ENCODE measurements around the gene TP53TG3E.
"Not testable (repeated sequence)": the region's sequence is repeated elsewhere in the genome, so short reads cannot be mapped to it uniquely, and the experiment has no call there.

DNA sequence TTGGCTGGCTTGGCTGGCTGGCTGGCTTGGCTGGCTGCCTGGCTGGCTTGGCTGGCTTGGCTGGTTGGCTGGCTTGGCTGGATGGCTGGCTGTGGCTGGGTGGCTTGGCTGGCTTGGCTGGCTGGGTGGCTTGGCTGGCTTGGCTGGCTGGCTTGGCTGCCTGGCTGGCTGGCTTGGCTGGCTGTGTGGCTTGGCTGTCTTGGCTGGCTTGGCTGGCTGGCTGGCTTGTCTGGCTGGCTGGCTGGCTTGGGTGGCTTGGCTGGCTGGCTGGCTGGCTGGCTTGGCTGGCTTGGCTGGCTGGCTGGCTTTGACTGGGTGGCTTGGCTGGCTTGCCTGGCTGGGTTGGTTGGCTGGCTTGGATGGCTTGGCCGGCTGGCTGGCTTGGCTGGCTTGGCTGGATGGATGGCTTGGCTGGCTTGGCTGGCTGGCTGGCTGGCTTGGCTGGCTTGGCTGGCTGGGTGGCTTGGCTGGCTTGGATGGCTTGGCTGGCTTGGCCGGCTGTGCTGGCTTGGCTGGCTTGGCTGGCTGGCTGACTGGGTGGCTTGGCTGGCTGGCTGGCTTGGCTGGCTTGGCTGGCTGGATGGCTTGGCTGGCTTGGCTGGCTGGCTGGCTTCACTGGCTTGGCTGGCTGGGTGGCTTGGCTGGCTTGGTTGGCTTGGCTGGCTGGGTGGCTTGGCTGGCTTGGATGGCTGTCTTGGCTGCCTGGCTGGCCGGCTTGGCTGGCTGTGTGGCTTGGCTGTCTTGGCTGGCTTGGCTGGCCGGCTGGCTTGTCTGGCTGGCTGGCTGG is 32.3 kb downstream of the TP53TG3E start:
- not testable (repeated sequence) for TF ChIP-seq ZFX (IDR thresholded peaks at IDR 0.05; ENCODE audit: borderline replicate concordance)
- TF ChIP-seq, protein P1, sequence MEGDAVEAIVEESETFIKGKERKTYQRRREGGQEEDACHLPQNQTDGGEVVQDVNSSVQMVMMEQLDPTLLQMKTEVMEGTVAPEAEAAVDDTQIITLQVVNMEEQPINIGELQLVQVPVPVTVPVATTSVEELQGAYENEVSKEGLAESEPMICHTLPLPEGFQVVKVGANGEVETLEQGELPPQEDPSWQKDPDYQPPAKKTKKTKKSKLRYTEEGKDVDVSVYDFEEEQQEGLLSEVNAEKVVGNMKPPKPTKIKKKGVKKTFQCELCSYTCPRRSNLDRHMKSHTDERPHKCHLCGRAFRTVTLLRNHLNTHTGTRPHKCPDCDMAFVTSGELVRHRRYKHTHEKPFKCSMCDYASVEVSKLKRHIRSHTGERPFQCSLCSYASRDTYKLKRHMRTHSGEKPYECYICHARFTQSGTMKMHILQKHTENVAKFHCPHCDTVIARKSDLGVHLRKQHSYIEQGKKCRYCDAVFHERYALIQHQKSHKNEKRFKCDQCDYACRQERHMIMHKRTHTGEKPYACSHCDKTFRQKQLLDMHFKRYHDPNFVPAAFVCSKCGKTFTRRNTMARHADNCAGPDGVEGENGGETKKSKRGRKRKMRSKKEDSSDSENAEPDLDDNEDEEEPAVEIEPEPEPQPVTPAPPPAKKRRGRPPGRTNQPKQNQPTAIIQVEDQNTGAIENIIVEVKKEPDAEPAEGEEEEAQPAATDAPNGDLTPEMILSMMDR (IDR thresholded peaks at IDR 0.05), result not testable (repeated sequence)

Data from 22Rv1 (cell line).